Parietal lobe (tissue), 2 donors: ENCODE measurements around the gene USPL1. TPM values are rescaled to one million over a fixed set of nuclear protein-coding genes. Genes with fewer than 3 reads are reported as not detected.

Experiments used
- small RNA-seq: library from RNA; depleted of rRNA; stranded (forward); fragments of <200 nt; gene quantifications from one replicate; pipeline ENCODE3, GENCODE V24; 2014; ENCODE audit warnings: low replicate concordance
- total RNA-seq: library from RNA; depleted of rRNA; stranded (reverse); fragments of >200 nt; gene quantifications from one replicate; pipeline ENCODE4 v1.2.3, GENCODE V29; 2014

The USPL1 gene
- 47.0 TPM for total RNA-seq

DNA sequence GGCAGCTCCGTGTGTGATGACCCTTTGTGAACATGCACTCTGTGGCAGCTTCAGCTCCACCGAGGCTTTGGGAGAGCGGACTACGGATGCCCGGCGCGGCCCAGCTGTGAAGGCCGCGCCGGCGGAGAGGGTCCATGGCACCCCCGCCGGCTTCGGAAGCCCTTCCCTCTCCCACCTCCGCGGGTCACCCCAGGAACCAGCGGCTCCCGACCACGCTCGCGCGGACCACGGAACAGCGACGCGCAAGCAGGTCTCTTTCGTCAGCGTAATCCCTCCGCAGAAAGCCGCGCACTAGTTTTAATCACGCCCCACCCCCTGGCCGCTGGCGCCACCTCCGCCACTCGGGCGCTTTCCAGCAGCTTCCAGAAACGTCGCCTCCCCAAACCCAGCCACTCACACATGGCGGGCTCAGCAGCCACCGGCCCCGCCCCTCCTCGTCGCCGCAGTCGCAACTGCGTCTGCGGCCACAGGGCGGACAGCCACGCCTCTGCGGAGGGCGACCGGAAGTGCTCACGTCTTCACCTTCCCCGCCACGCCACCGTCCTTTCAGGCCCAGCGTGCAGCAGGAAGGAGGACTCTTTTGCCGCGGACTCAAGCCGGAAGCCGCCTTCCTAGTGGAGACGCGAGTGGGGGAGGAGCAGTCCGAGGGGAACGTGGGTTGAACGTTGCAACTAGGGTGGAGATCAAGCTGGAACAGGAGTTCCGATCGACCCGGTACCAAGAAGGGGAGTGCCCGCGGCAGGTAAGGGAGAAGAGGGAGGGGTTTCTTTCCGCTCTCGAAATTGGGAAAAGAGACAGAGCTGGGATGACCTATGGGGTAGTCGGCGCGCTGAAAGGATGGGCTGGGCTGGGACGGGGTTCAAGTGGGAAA, at the start of gene USPL1:
Gene USPL1, plus strand, starts transcription at position 606 of the 871 bp plus-strand sequence. CDS start 3,221 bp downstream, outside the sequence.

Small RNAs within 50 kb of the gene (small RNA-seq; reads per million reads assigned to genes)
- not detected for gene RF00017

Other genes with a start within 250 kb of the USPL1 start
- 0.63 TPM for gene UBE2L5, start 195.4 kb upstream of the USPL1 start, total RNA-seq
- gene HMGB1, start 152.0 kb upstream of the USPL1 start, total RNA-seq: 221 TPM
- gene ALOX5AP, start 117.6 kb downstream of the USPL1 start, total RNA-seq: 1.3 TPM